ENCODE data around the gene PDCD1LG2.

The PDCD1LG2 gene

DNA sequence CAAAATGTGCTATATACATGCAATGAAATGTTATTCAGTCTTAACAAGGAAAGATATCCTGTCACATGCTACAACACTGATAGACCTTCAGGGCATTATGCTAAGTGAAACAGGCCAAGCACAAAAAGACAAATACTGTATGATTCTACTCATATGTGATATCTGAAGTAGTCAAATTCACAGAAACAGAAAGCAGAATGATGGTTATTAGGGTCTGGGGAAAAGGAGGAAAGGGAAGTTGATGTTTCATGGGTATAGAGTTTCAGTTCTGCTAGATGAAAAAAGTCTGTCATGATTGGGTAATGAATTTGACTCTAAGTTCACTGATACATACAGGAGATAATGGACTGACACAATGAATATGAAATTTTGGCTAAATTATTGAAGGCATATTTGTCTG is 107.4 kb downstream of the PDCD1LG2 start:
- DNase-seq: no peak

GRCh38 chr9:5620494-5620893 is 110.2 kb downstream of the PDCD1LG2 start:
- DNase-seq: no peak
